DND-41 (cell line): ENCODE data around the gene NEK10.

Experiments used
- ATAC-seq: fragments of 200-7000 bp; cut with Tn5 transposase; 3 replicates; pipeline ENCODE4 v1.9.1; 2021; ENCODE audit warnings: low read depth; ENCODE audit not compliant: insufficient read depth
- DNase-seq: peaks from one replicate; pipeline ENCODE4 v3.0.0-alpha.2; 2020
- H2AFZ ChIP-seq: 2 replicates; pipeline ENCODE4 v1.6.0; 2012; ENCODE audit warnings: low read depth, low read length
- H3K27ac ChIP-seq: 2 replicates; pipeline ENCODE4 v1.5.1; 2012; ENCODE audit warnings: low read length, inconsistent platforms
- H3K27me3 ChIP-seq: fragments of 200-600 bp; sonication (generic); 2 replicates; pipeline ENCODE4 v1.6.0; 2012; ENCODE audit warnings: low read length, mild to moderate bottlenecking, inconsistent platforms; ENCODE audit not compliant: insufficient read depth, poor library complexity
- H3K36me3 ChIP-seq: 2 replicates; pipeline ENCODE4 v1.5.1; 2012; ENCODE audit warnings: low read length, inconsistent platforms; ENCODE audit not compliant: insufficient read depth
- H3K4me1 ChIP-seq: 2 replicates; pipeline ENCODE4 v1.5.1; 2012; ENCODE audit warnings: mild to moderate bottlenecking, low read length; ENCODE audit not compliant: insufficient read depth
- H3K4me2 ChIP-seq: 2 replicates; pipeline ENCODE4 v1.6.0; 2012; ENCODE audit warnings: mild to moderate bottlenecking, moderate library complexity, low read length, inconsistent platforms; ENCODE audit not compliant: insufficient read depth
- H3K4me3 ChIP-seq, 2 experiments: fragments of 200-600 bp in 1 of 2; shearing (Covaris generic) in 1 of 2; 2 replicates each; pipeline ENCODE4 v1.5.1; 2012 to 2016; ENCODE audit warnings: inconsistent platforms in 2 of 2, low read length in 2 of 2, mild to moderate bottlenecking in 2 of 2, low read depth in 1 of 2, moderate library complexity in 1 of 2
- H3K79me2 ChIP-seq: 2 replicates; pipeline ENCODE4 v1.6.0; 2012; ENCODE audit warnings: low read length, inconsistent platforms; ENCODE audit not compliant: insufficient read depth
- H3K9ac ChIP-seq: 2 replicates; pipeline ENCODE4 v1.6.0; 2012; ENCODE audit warnings: low read depth, mild to moderate bottlenecking, inconsistent platforms, low read length, moderate library complexity
- H3K9me3 ChIP-seq: 2 replicates; pipeline ENCODE4 v1.5.1; 2012; ENCODE audit warnings: low read length, moderate library complexity, mild to moderate bottlenecking, inconsistent platforms; ENCODE audit not compliant: insufficient read depth, severe bottlenecking
- H4K20me1 ChIP-seq: 2 replicates; pipeline ENCODE4 v1.6.0; 2012; ENCODE audit warnings: low read length; ENCODE audit not compliant: insufficient read depth
- CTCF ChIP-seq: IDR thresholded peaks from 2 replicates; pipeline ENCODE4 v1.5.1; 2012; ENCODE audit warnings: borderline replicate concordance, low read length, moderate library complexity, mild to moderate bottlenecking; ENCODE audit not compliant: poor library complexity, severe bottlenecking; ENCODE audit errors: extremely low read depth
- EZH2 ChIP-seq: IDR thresholded peaks from 3 replicates; pipeline ENCODE4 v1.6.1; 2012; ENCODE audit warnings: borderline replicate concordance, low read depth, mild to moderate bottlenecking, moderate library complexity, low read length, inconsistent platforms; ENCODE audit not compliant: severe bottlenecking

The NEK10 gene

GRCh38 chr3:27293939-27294338 is 75.2 kb downstream of the NEK10 start:
- H3K27me3 ChIP-seq = no peaks in the 10 kb centered on the region
- TF ChIP-seq EZH2 (no peak), CTCF (no peak)
- no peak for ATAC-seq
- H3K4me3 ChIP-seq = no peak overlapping the region
- no peak overlapping the region for H3K9ac ChIP-seq
- H4K20me1 ChIP-seq = no peaks in the 10 kb centered on the region
- no peaks in the 10 kb centered on the region for H3K4me1 ChIP-seq
- H3K36me3 ChIP-seq = no peaks in the 10 kb centered on the region
- no peaks in the 10 kb centered on the region for H3K79me2 ChIP-seq
- no peak overlapping the region for H3K4me2 ChIP-seq
- H2AFZ ChIP-seq = no peak overlapping the region
- no peaks in the 10 kb centered on the region for H3K9me3 ChIP-seq
- H3K27ac ChIP-seq = no peak overlapping the region
- no peak for DNase-seq

- no peak for TF ChIP-seq CTCF
- TF ChIP-seq EZH2 = no peak
- no peak overlapping the region for H3K4me3 ChIP-seq
- no peaks in the 10 kb centered on the region for H3K36me3 ChIP-seq
- no peak overlapping the region for H3K9ac ChIP-seq
- H3K27me3 ChIP-seq = no peaks in the 10 kb centered on the region
- H3K27ac ChIP-seq = no peak overlapping the region
- H2AFZ ChIP-seq = no peak overlapping the region
- H3K79me2 ChIP-seq = no peaks in the 10 kb centered on the region
- DNase-seq (no peak), ATAC-seq (no peak)
- H4K20me1 ChIP-seq = no peaks in the 10 kb centered on the region
- H3K4me1 ChIP-seq = no peaks in the 10 kb centered on the region
- no peaks in the 10 kb centered on the region for H3K9me3 ChIP-seq
- H3K4me2 ChIP-seq = no peak overlapping the region
Observed at GRCh38 chr3:27290760-27291159, 78.4 kb downstream of the NEK10 start.

GRCh38 chr3:27289769-27290413 is 79.3 kb downstream of the NEK10 start:
- ATAC-seq = no peak
- no peak overlapping the region for H3K4me2 ChIP-seq

More at GRCh38 chr3:27289769-27290413, 79.3 kb downstream of the NEK10 start:
- Histone ChIP-seq H3K4me1 (no peaks in the 10 kb centered on the region), H3K9me3 (no peaks in the 10 kb centered on the region), H3K9ac (no peak overlapping the region), H2AFZ (no peak overlapping the region), H3K79me2 (no peaks in the 10 kb centered on the region), H3K36me3 (no peaks in the 10 kb centered on the region), H4K20me1 (no peaks in the 10 kb centered on the region), H3K27me3 (no peaks in the 10 kb centered on the region), H3K4me3 (no peak overlapping the region), H3K27ac (no peak overlapping the region)
- TF ChIP-seq CTCF = no peak
- no peak for TF ChIP-seq EZH2
- no peak for DNase-seq
